K562 (cell line): Measurements from ENCODE around the gene CWC22. TPM values are rescaled to one million over a fixed set of nuclear protein-coding genes. Genes with fewer than 3 reads are reported as not detected.
A peak's percentile ranks its signal among the peaks of the same experiment; 100 is the strongest.

ENCODE experiments used
- ADNP ChIP-seq: fragments of 200-800 bp; sonication (Bioruptor generic); IDR thresholded peaks from 2 replicates; pipeline ENCODE4 v1.6.1; 2016; ENCODE audit warnings: missing genetic modification characterization, missing compliant biosample characterization
- BRD4 ChIP-seq: fragments of 200-600 bp; sonication (generic); IDR thresholded peaks from 2 replicates; pipeline ENCODE4 v1.6.1; 2017; ENCODE audit warnings: inconsistent platforms
- C11orf30 ChIP-seq: fragments of 450-650 bp; IDR thresholded peaks from 2 replicates; pipeline ENCODE4 v1.6.1; 2016; ENCODE audit warnings: low read depth, mild to moderate bottlenecking
- CBX3 ChIP-seq, 2 experiments: IDR thresholded peaks; 1 replicate in 1 of 2; 2 replicates in 1 of 2; pipeline ENCODE4 v1.6.1; 2012; ENCODE audit warnings: inconsistent platforms in 2 of 2, low read length in 2 of 2, borderline replicate concordance in 1 of 2, control low read depth in 1 of 2
- CSDE1 ChIP-seq, 2 experiments: fragments of 450-650 bp; IDR thresholded peaks; 2 replicates each; pipeline ENCODE4 v1.6.1; 2016; ENCODE audit warnings: mild to moderate bottlenecking in 1 of 2
- EP300 ChIP-seq: IDR thresholded peaks from 2 replicates; pipeline ENCODE4 v1.6.1; 2012; ENCODE audit warnings: low read length, improper control_type of control experiment
- GATA2 ChIP-seq: sonication (generic); formaldehyde crosslinking; IDR thresholded peaks from 2 replicates; pipeline ENCODE4 v1.4.0; 2020; ENCODE audit warnings: mild to moderate bottlenecking, missing genetic modification reagents
- MCM5 ChIP-seq: fragments of 450-650 bp; IDR thresholded peaks from 2 replicates; pipeline ENCODE4 v1.6.1; 2016; ENCODE audit warnings: low read depth
- NCOA1 ChIP-seq: fragments of 450-650 bp; IDR thresholded peaks from 2 replicates; pipeline ENCODE4 v1.6.1; 2016; ENCODE audit warnings: low read depth
- PHB ChIP-seq: fragments of 250-450 bp; sonication (Bioruptor Pico); IDR thresholded peaks from 2 replicates; pipeline ENCODE4 v1.5.0; 2021
- RAD51 ChIP-seq: fragments of 450-650 bp; IDR thresholded peaks from 2 replicates; pipeline ENCODE4 v1.7.1; 2016; ENCODE audit warnings: low read depth, mild to moderate bottlenecking, borderline replicate concordance
- SP2 ChIP-seq: IDR thresholded peaks from 2 replicates; pipeline ENCODE4 v1.6.1; 2011; ENCODE audit warnings: mild to moderate bottlenecking, low read depth, low read length, moderate library complexity; ENCODE audit not compliant: poor library complexity, severe bottlenecking; ENCODE audit errors: extremely low read depth
- TARDBP ChIP-seq: fragments of 450-650 bp; IDR thresholded peaks from 2 replicates; pipeline ENCODE4 v1.6.1; 2016
- TBL1XR1 ChIP-seq, 2 experiments: IDR thresholded peaks; 2 replicates each; pipeline ENCODE4 v1.6.1; 2012; ENCODE audit warnings: improper control_type of control experiment in 2 of 2, low read length in 2 of 2, mild to moderate bottlenecking in 1 of 2
- TBP ChIP-seq: optimal IDR thresholded peaks from 2 replicates; pipeline ENCODE3; 2011; ENCODE audit warnings: low read depth, low read length, improper control_type of control experiment
- TCFL5 ChIP-seq: fragments of 250-450 bp; sonication (Bioruptor Pico); conservative IDR thresholded peaks from 2 replicates; pipeline ENCODE4 v1.6.1; 2021; ENCODE audit warnings: mild to moderate bottlenecking, moderate library complexity, matching md5 sums
- ZNF175 ChIP-seq: fragments of 200-800 bp; sonication (Bioruptor generic); IDR thresholded peaks from 2 replicates; pipeline ENCODE4 v1.6.1; 2016; ENCODE audit warnings: low read depth, mild to moderate bottlenecking, missing genetic modification characterization, missing compliant biosample characterization
- ZNF184 ChIP-seq: sonication (generic); formaldehyde crosslinking; IDR thresholded peaks from 2 replicates; pipeline ENCODE4 v1.5.0; 2020; ENCODE audit warnings: missing genetic modification reagents
- ZNF41 ChIP-seq: fragments of 250-450 bp; sonication (Bioruptor Pico); conservative IDR thresholded peaks from 2 replicates; pipeline ENCODE4 v1.4.0; 2020; ENCODE audit warnings: mild to moderate bottlenecking
- ZNF551 ChIP-seq: fragments of 250-450 bp; sonication (Bioruptor Pico); IDR thresholded peaks from 2 replicates; pipeline ENCODE4 v1.5.0; 2021; ENCODE audit warnings: mild to moderate bottlenecking, moderate library complexity
- ZNF583 ChIP-seq: fragments of 250-450 bp; sonication (Bioruptor Pico); IDR thresholded peaks from 2 replicates; pipeline ENCODE4 v1.4.0; 2020
- ZNF696 ChIP-seq: fragments of 250-450 bp; sonication (Bioruptor Pico); conservative IDR thresholded peaks from 2 replicates; pipeline ENCODE4 v1.4.0; 2020; ENCODE audit warnings: mild to moderate bottlenecking, moderate library complexity
- polyA plus RNA-seq, 8 experiments: library from polyadenylated mRNA; depleted of rRNA in 4 of 8; stranded (reverse) in 5 of 8; unstranded in 3 of 8; fragments of >200 nt; fragmentation: Nextera tagmentation in 2 of 8; fragmentation: Illumina TruSeq in 1 of 8; extraction: Ambion mirVana in 2 of 8; extraction: Trizol in 1 of 8; gene quantifications; 2 replicates each; pipeline versions ENCODE4 v1.2.1 to v1.2.3, GENCODE V29; 2011 to 2014; ENCODE audit warnings: inconsistent platforms in 1 of 8, missing spikeins in 1 of 8
- total RNA-seq, 7 experiments: library from RNA; depleted of rRNA in 6 of 7; stranded (reverse); fragments of >200 nt in 6 of 7; fragmentation: Illumina TruSeq in 2 of 7; extraction: Trizol in 2 of 7; gene quantifications; 2 replicates each; pipeline versions ENCODE4 v1.2.1 to v1.2.3, GENCODE V29; 2011 to 2021; ENCODE audit warnings: low replicate concordance in 1 of 7
- TF ChIP-seq, protein P1 (sequence below): conservative IDR thresholded peaks from 2 replicates; pipeline ENCODE4 v1.6.1; 2011; ENCODE audit warnings: low read depth, mild to moderate bottlenecking, low read length; ENCODE audit not compliant: control insufficient read depth
- TF ChIP-seq, protein P2 (sequence below): fragments of 200-800 bp; sonication (Bioruptor generic); IDR thresholded peaks from 2 replicates; pipeline ENCODE4 v1.6.1; 2016; ENCODE audit warnings: missing genetic modification characterization, missing compliant biosample characterization

CWC22 gene
- total and polyA plus RNA-seq, 9 of the 15 experiments (the other 6 are each of a cell fraction or from before 2014, with no cell fraction given): 14.5 to 54.2 (median 36.7) TPM

DNA sequence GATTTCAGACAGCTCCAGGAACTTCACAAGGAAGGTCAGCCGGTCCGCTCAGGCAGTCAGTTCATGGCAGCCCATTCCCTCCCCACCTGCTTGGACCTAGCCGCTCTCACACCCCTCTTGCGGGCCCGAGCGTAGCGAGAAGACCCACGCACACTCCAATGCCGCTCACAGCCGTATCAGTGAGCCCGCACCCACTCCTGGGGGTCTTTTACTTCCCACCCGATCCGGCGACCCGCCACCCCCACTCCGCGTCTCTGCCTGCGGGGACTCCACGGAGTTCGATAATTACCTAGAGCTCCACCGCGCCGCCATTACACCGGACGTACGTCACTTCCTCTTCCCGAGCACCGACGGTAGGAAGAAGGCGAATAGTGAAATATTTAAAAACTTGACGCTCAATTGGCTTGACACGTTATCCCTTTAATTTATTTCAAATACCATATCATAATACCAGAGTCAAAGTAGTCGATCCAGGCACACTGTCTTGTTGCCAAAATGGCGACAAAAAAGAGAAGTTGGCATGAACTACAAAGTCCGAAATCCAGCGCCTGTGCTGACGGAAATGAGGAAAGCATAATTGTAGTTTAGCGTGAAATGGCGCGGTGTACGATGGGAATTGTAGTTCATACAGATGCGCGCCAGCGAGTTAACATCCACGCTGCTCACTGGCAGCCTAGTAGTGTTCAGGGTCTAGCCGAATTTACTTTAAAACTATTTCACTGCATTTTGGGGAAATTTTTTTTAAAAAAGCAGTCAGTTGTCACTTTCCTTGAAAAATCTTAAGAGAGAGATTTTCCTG is at the start of gene CWC22 (continued):
- peak; percentile 93 for TF ChIP-seq ZNF175 (CRISPR knock-in tag)
- peak; percentile 21; the same call in 1 of the 2 replicates for TF ChIP-seq EP300
- TF ChIP-seq ZNF696: no peak
- peak in 1 of 2 experiments; percentile 71; a peak in 1 of 4 replicates for TF ChIP-seq TBL1XR1 (IDR thresholded peaks at IDR 0.05; ENCODE audit: low read length in 2 of 2)
- TF ChIP-seq CSDE1 (IDR thresholded peaks at IDR 0.05): 0 out of 4 replicates have a peak, but pooled peaks of 1 of the 2 experiments have one; percentile 23
- TF ChIP-seq TARDBP: no peak
- no peak for TF ChIP-seq GATA2 (CRISPR knock-in tag)
- TF ChIP-seq RAD51: no peak; the same call in 1 of the 2 replicates
- TF ChIP-seq ZNF551 (CRISPR knock-in tag): no peak
- peak in 1 of 2 experiments; percentile 34; a peak in 1 of 3 replicates for TF ChIP-seq CBX3 (IDR thresholded peaks at IDR 0.05; ENCODE audit: borderline replicate concordance in 1 of 2, low read length in 2 of 2)
- no peak for TF ChIP-seq TCFL5 (CRISPR knock-in tag)
- TF ChIP-seq ZNF184 (CRISPR knock-in tag): no peak
- TF ChIP-seq MCM5: no peak
- 0 out of 2 replicates have a peak, but pooled peaks have one; percentile 2 for TF ChIP-seq ZNF41 (CRISPR knock-in tag)
- no peak for TF ChIP-seq PHB
- TF ChIP-seq NCOA1: peak; percentile 62; the same call in 1 of the 2 replicates
- peak; percentile 90 for TF ChIP-seq TBP
- TF ChIP-seq C11orf30: peak; percentile 87
- TF ChIP-seq, protein P1, sequence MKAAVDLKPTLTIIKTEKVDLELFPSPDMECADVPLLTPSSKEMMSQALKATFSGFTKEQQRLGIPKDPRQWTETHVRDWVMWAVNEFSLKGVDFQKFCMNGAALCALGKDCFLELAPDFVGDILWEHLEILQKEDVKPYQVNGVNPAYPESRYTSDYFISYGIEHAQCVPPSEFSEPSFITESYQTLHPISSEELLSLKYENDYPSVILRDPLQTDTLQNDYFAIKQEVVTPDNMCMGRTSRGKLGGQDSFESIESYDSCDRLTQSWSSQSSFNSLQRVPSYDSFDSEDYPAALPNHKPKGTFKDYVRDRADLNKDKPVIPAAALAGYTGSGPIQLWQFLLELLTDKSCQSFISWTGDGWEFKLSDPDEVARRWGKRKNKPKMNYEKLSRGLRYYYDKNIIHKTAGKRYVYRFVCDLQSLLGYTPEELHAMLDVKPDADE: peak; percentile 77
- peak; percentile 92; the same call in 1 of the 2 replicates for TF ChIP-seq BRD4
- TF ChIP-seq SP2: no peak
- no peak for TF ChIP-seq ADNP (tag)
- TF ChIP-seq ZNF583 (CRISPR knock-in tag): no peak
- TF ChIP-seq, protein P2, sequence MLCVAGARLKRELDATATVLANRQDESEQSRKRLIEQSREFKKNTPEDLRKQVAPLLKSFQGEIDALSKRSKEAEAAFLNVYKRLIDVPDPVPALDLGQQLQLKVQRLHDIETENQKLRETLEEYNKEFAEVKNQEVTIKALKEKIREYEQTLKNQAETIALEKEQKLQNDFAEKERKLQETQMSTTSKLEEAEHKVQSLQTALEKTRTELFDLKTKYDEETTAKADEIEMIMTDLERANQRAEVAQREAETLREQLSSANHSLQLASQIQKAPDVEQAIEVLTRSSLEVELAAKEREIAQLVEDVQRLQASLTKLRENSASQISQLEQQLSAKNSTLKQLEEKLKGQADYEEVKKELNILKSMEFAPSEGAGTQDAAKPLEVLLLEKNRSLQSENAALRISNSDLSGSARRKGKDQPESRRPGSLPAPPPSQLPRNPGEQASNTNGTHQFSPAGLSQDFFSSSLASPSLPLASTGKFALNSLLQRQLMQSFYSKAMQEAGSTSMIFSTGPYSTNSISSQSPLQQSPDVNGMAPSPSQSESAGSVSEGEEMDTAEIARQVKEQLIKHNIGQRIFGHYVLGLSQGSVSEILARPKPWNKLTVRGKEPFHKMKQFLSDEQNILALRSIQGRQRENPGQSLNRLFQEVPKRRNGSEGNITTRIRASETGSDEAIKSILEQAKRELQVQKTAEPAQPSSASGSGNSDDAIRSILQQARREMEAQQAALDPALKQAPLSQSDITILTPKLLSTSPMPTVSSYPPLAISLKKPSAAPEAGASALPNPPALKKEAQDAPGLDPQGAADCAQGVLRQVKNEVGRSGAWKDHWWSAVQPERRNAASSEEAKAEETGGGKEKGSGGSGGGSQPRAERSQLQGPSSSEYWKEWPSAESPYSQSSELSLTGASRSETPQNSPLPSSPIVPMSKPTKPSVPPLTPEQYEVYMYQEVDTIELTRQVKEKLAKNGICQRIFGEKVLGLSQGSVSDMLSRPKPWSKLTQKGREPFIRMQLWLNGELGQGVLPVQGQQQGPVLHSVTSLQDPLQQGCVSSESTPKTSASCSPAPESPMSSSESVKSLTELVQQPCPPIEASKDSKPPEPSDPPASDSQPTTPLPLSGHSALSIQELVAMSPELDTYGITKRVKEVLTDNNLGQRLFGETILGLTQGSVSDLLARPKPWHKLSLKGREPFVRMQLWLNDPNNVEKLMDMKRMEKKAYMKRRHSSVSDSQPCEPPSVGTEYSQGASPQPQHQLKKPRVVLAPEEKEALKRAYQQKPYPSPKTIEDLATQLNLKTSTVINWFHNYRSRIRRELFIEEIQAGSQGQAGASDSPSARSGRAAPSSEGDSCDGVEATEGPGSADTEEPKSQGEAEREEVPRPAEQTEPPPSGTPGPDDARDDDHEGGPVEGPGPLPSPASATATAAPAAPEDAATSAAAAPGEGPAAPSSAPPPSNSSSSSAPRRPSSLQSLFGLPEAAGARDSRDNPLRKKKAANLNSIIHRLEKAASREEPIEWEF (CRISPR knock-in tag): no peak
